SK-N-MC (cell line): ENCODE results near the gene VSX2.

Experiments
- EZH2 ChIP-seq: fragments of 200-600 bp; sonication (generic); IDR thresholded peaks from one replicate; pipeline ENCODE4 v1.6.1; 2017; ENCODE audit warnings: antibody characterized with exemption
- POLR2AphosphoS5 ChIP-seq: IDR thresholded peaks from 2 replicates; pipeline ENCODE4 v1.6.1; 2012; ENCODE audit warnings: mild to moderate bottlenecking, low read depth, low read length, borderline replicate concordance

DNA sequence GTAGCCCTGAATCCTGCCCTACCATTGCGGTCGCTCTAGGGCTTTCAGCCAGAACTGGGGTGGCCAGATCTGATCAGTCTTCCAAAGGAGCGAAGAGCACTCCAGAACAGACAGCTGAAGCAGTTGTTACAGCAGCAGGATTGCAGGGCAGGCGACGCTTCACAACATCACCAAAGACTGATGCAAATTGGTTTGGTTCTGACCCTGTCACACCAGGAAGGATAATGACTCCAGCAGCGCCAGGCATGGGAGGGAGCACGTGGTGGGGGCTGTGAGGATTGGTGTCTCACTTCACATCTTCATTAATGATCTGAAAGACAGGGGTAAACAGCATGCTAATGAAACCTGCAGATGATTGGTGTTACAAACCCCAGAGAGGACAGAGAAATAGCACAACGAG lies 30.6 kb upstream of the VSX2 start:
- TF ChIP-seq EZH2 (no peak), POLR2AphosphoS5 (no peak)
